RWPE1 (cell line): ENCODE data around the gene GARS1.

Source experiments
- CTCF ChIA-PET: fragments of 350-600 bp; sonication (Branson Sonifier 250); formaldehyde crosslinking; extraction: SDS; loops from one replicate; lab custom pipeline; 2021; lab: Yijun Ruan, JAX
- POLR2A ChIA-PET: fragments of 400-600 bp; formaldehyde crosslinking; extraction: SDS; loops from one replicate; lab custom pipeline; 2020; ENCODE audit warnings: antibody characterized with exemption; ENCODE audit not compliant: low non-redundant PET; lab: Yijun Ruan, JAX
- DNase-seq: peaks from one replicate; pipeline ENCODE4 v3.0.0; 2012; ENCODE audit warnings: low spot score
- H3K27ac ChIP-seq: fragments of 450-650 bp; 2 replicates; pipeline ENCODE4 v1.5.1; 2017
- CTCF ChIP-seq: fragments of 450-650 bp; conservative IDR thresholded peaks from 2 replicates; pipeline ENCODE4 v1.5.1; 2017; ENCODE audit warnings: low read depth, mild to moderate bottlenecking

Gene GARS1

DNA sequence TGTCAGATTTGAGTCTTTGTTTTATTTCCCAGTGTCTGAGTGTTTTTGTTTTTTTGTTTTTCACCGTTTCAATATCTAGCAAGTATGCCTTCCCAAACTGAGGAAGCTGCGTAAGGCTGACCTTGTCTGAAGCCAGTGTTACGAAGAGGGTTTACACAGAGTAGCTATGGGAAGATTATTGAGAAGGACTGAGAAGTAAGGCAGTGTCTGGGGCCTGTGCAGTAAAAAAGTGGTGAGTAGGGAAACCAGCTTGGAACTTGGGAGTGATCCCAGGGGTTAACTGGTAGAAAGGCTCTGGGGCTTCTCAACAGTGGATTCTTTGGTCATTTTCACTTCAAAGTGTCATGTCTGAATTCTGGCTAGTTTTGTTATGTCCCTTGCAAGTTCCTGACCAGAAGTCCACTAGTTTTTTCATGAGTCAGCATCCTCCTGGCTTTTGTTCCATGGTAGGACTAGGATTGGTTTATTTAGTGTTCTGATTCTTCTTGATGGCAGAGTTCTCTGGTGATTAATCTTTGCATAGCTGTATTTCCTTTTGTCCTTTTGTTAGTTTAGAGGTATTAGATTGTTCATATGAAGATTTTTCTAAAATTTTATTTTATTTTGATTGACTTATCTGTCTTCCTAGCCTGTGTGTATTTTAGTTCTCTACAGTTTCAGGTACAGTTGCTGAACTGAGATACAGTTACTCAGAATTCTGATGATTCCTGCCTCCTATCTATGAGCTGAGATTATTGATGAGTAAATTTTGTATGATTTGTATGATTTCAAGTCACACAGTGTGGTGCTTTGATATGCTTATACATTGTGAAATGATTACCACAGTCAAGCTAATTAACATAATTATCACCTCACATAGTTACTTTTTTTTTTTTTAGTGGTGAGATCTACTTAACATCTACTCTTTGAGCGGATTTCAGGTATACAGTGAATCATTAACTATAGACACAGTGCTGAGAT lies 19.0 kb downstream of the GARS1 start:
- no peak for DNase-seq
- no peak overlapping the region for H3K27ac ChIP-seq
- POLR2A ChIA-PET = no interaction called here
- no peak for TF ChIP-seq CTCF
- CTCF ChIA-PET = interaction anchor here (0.6 kb wide), 1 partner anchor 12 kb away, joined by 5 read pairs; no protein-coding TSS in a partner anchor

GRCh38 chr7:30616318-30616717 lies 21.6 kb downstream of the GARS1 start:
- no peak for TF ChIP-seq CTCF
- DNase-seq = no peak
- POLR2A ChIA-PET = no interaction called here
- H3K27ac ChIP-seq = no peak overlapping the region
- CTCF ChIA-PET = no interaction called here

GRCh38 chr7:30617359-30617758 lies 22.7 kb downstream of the GARS1 start:
- POLR2A ChIA-PET = no interaction called here
- TF ChIP-seq CTCF = no peak
- H3K27ac ChIP-seq = no peak overlapping the region
- no peak for DNase-seq
- CTCF ChIA-PET = no interaction called here

GRCh38 chr7:30618080-30618676 lies 23.5 kb downstream of the GARS1 start:
- CTCF ChIA-PET = no interaction called here
- no peak for TF ChIP-seq CTCF
- POLR2A ChIA-PET = no interaction called here
- no peak overlapping the region for H3K27ac ChIP-seq
- DNase-seq = no peak

DNA sequence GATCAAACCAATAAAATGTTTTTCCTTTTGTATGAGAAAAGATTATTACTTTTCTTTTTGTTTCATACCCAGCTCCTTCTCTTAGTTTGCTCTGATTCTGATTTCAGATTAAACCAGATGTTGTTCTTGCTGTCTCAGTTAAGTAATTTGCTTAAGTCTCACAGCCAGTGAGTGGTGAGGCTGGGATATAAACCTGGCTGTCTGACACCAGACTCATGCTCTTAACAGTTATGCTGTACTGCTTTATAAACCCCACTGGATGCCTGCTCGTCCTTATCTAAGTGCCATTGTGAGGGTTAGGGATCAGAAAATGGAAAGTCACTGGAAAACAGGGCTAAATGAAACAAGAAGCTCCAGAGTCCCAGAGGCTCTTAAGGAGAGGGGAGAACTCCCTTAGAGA lies 24.3 kb downstream of the GARS1 start:
- no peak for TF ChIP-seq CTCF
- ChIA-PET POLR2A (no interaction called here), CTCF (interaction anchor here (0.6 kb wide), 1 partner anchor 11 kb away, joined by 4 read pairs; no protein-coding TSS in a partner anchor)
- no peak for DNase-seq
- no peak overlapping the region for H3K27ac ChIP-seq

DNA sequence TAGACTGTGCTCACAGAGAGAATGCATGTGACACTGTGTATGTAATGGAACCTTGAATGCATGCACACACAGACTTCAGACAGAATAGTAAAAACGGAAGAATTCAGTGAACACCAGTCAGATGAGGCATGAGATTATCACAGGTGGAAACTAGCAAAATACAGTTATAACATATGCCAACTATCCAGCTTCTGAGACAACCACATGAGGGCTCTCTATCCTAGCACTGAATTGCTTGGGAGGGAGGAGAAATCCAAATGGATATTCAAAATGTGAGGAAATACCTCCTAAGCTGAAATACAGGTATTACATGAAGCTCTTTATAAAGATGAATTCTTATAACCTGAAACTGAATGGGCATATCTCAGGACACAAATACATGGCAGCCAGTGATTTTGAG lies 30.6 kb downstream of the GARS1 start:
- no peak for DNase-seq
- H3K27ac ChIP-seq = no peak overlapping the region
- ChIA-PET POLR2A (no interaction called here), CTCF (interaction anchor here (0.6 kb wide), 1 partner anchor 11 kb away, joined by 5 read pairs; no protein-coding TSS in a partner anchor)
- TF ChIP-seq CTCF = no peak
